Bronchial epithelial cell (primary cell): Measurements from ENCODE around the gene PTP4A2. TPM values are rescaled to one million over a fixed set of nuclear protein-coding genes. Genes with fewer than 3 reads are reported as not detected.

Source experiments
- DNase-seq: peaks from one replicate; pipeline ENCODE4 v3.0.0-alpha.2; 2010; ENCODE audit warnings: low read depth
- FAIRE-seq: peaks from 2 replicates; lab custom pipeline; 2011; peaks lifted over from hg19 to GRCh38; lab: Jason Lieb, UNC
- H3K27me3 ChIP-seq: 2 replicates; pipeline ENCODE4 v1.5.1; 2011; ENCODE audit warnings: low read length; ENCODE audit not compliant: control insufficient read depth, insufficient read depth
- H3K36me3 ChIP-seq: 2 replicates; pipeline ENCODE4 v1.5.1; 2011; ENCODE audit warnings: low read length; ENCODE audit not compliant: control insufficient read depth, insufficient read depth
- H3K4me3 ChIP-seq: 2 replicates; pipeline ENCODE4 v1.5.1; 2011; ENCODE audit warnings: mild to moderate bottlenecking, low read depth, low read length, control low read depth
- total RNA-seq: library from RNA; depleted of rRNA; stranded (reverse); fragments of >200 nt; gene quantifications from 2 replicates; pipeline ENCODE4 v1.2.1, GENCODE V29; 2014
- TF ChIP-seq, protein P1 (sequence below): IDR thresholded peaks from 2 replicates; pipeline ENCODE4 v1.5.1; 2011; ENCODE audit warnings: mild to moderate bottlenecking, moderate library complexity, low read length, control low read depth, inconsistent platforms; ENCODE audit not compliant: insufficient read depth, severe bottlenecking

PTP4A2 gene
- total RNA-seq, 1 donor from 2014 or later: 221 TPM

DNA sequence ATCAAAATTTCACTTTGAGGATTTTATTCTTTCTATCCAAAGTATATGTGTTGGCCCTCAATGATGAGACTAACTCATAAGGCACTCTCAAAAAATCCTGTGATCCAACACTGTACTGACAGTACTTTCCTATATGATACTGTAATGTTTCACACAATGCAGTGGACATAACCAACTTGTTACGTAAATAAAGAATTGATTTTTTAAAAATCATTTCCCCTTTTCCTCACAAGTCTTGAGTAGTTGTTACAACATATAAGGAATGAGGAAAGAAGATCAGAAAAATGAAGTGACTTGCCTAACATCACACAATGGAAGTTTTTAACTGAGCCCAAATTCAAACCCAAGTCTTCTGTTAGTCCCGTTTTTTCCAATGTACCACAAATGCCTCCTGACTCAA is 17.2 kb downstream of the PTP4A2 start:
- FAIRE-seq (no peak), DNase-seq (no peak)
- no peak overlapping the region for H3K4me3 ChIP-seq
- TF ChIP-seq, protein P1, sequence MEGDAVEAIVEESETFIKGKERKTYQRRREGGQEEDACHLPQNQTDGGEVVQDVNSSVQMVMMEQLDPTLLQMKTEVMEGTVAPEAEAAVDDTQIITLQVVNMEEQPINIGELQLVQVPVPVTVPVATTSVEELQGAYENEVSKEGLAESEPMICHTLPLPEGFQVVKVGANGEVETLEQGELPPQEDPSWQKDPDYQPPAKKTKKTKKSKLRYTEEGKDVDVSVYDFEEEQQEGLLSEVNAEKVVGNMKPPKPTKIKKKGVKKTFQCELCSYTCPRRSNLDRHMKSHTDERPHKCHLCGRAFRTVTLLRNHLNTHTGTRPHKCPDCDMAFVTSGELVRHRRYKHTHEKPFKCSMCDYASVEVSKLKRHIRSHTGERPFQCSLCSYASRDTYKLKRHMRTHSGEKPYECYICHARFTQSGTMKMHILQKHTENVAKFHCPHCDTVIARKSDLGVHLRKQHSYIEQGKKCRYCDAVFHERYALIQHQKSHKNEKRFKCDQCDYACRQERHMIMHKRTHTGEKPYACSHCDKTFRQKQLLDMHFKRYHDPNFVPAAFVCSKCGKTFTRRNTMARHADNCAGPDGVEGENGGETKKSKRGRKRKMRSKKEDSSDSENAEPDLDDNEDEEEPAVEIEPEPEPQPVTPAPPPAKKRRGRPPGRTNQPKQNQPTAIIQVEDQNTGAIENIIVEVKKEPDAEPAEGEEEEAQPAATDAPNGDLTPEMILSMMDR: no peak
- peaks cover 4% of the 10 kb centered on the region for H3K36me3 ChIP-seq
- H3K27me3 ChIP-seq: no peaks in the 10 kb centered on the region

DNA sequence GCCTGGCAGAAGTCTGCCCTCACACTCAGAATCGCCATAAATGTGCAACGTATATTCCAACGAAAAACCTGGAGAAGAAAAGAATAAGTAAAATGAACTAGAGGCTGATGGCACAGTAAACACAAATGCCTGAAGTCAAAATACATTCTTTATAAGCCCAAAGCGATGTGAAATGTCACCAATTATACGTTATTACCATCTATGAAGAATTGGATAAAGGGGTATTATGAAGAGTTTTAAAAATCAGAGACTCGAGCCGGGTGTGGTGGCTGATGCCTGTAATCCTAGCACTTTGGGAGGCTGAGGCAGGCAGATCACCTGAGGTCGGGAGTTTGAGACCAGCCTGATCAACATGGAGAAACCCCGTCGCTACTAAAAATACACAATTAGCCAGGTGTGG is 18.6 kb downstream of the PTP4A2 start:
- H3K27me3 ChIP-seq: no peaks in the 10 kb centered on the region
- DNase-seq (no peak), FAIRE-seq (no peak)
- H3K36me3 ChIP-seq: peaks cover 8% of the 10 kb centered on the region
- H3K4me3 ChIP-seq: no peak overlapping the region
- TF ChIP-seq, protein P1: no peak

DNA sequence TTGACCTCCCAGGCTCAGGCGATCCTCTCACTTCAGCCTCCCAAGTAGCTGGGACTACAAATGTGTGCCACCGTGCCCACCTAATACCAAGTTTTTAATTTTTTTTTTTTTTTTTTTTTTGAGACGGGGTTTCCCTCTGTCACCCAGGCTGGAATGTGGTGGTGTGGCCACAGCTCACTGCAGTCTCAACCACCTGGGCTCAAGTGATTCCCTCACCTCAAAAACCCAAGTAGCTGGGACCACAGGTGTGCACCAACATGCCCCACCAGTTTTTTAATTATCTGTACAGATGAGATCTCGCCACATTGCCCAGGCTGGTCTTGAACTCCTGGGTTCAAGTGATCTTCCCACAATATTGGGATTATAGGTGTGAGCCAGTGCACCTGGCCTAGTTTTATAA is 22.7 kb downstream of the PTP4A2 start:
- Histone ChIP-seq H3K4me3 (no peak overlapping the region), H3K27me3 (no peaks in the 10 kb centered on the region), H3K36me3 (peaks cover 12% of the 10 kb centered on the region)
- TF ChIP-seq, protein P1: no peak
- DNase-seq (no peak), FAIRE-seq (no peak)

DNA sequence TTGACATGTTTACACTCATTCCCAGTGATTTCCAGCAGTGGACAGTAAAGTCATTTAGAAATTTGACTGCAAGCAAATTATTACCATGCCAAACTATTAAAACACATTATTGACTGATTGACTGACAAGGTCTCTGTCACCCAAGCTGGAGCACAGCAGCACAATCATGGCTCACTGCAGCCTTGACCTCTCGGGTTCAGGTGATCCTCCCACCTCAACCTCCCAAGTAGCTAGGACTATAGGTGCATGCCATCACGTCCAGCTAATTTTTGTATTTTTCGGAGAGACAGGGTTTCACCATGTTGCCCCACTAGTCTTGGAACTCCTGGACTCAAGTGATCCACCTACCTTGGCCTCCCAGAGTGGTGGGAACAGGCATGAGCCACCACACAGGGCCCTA is 24.2 kb downstream of the PTP4A2 start:
- no peaks in the 10 kb centered on the region for H3K27me3 ChIP-seq
- TF ChIP-seq, protein P1: no peak
- DNase-seq: no peak
- H3K4me3 ChIP-seq: no peak overlapping the region
- FAIRE-seq: no peak
- H3K36me3 ChIP-seq: peaks cover 17% of the 10 kb centered on the region

DNA sequence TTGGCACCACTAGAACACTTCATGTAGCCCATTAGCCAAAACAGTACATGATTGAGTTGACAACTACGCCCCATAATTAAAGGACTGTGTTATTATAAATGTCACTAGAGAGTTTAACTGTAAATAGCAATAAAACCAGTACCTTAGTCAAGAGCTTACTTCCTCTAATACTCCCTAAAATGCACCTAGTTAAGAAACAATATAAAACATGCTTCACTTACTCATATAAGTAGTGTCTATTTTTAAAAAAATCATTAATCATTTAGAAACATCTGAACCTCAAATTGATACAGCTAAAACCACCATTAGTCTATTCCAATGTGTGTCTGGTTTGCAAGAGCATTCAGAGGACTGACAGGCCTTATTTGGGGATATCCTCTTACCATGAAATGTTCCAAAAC is 25.3 kb downstream of the PTP4A2 start:
- TF ChIP-seq, protein P1: no peak
- FAIRE-seq: no peak
- Histone ChIP-seq H3K36me3 (peaks cover 18% of the 10 kb centered on the region), H3K27me3 (no peaks in the 10 kb centered on the region), H3K4me3 (no peak overlapping the region)
- no peak for DNase-seq
